ENCODE data around the gene SUPT3H. TPM values are rescaled to one million over a fixed set of nuclear protein-coding genes. Genes with fewer than 3 reads are reported as not detected.

The SUPT3H gene
- total RNA-seq, 1 donor from 2014 or later: 1.2 TPM

DNA sequence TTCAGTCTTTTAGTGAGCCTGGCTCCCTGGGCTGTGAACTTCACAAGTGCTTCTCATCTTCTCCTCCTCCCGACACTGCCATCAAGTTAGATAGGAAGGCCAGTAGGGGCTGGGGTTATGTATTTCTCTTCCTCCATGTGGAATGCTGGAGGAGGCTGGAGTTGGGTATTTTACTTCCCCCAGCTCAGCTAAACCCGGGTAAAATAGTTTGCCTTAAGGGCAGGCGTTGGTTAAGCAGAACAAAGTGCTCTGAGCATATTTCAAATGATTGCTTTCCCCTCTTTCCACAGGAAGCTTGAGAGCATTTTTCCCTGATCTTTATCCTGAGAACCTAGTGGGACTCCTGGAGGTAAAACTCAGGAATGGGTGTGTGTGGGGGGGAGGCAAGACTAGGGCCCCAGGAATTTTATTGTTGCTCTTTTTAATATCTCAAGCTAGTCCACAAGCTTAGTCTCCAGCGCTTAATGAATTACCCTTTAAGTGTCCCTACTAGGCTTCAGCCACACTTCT is 16.9 kb upstream of the SUPT3H start:
- no peak for DNase-seq (ENCODE audit: low spot score)
- no peak for ATAC-seq

DNA sequence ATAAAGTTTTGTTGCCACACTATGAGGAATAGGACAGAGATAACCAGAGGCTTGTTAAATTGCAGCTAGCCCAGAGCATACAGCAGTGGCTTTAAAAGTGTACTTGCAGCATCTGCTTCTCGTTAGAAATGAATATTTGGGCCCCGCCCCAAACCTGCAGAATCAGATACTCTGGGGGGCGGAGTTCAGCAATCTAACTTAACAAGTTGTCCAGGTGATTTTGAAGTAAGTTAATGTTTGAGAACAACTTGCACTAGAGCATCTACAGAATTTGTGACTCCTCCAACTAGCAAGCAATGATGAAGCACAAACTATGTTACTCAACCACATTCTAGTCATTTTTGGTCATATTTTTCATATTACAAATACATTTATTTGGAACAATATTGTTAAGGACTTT is 10.6 kb upstream of the SUPT3H start:
- ATAC-seq (no peak), DNase-seq (ENCODE audit: low spot score) (no peak)

DNA sequence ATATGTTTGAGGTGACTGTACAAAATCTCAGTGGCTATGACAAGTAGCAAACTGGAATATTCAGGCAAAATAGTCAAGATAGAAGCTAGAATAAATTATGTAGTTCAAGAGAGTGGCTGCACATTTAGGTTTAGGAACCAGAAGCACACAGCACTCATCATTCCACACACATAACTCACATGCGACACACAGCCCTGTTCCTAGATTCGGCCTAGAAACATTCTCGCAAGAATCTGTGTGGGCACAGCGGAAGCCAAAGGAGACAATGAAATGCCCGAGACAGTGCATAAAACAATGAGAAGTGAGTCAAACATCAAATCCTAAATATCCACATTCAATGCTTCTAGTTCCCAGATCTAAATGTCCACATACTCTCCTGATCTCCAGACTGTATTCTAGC is 9.5 kb upstream of the SUPT3H start:
- no peak for DNase-seq (ENCODE audit: low spot score)
- no peak for ATAC-seq

- DNase-seq (ENCODE audit: low spot score) (no peak), ATAC-seq (no peak)
These were observed 8.8 kb upstream of the SUPT3H start for GRCh38 chr6:45386501-45386900.

DNA sequence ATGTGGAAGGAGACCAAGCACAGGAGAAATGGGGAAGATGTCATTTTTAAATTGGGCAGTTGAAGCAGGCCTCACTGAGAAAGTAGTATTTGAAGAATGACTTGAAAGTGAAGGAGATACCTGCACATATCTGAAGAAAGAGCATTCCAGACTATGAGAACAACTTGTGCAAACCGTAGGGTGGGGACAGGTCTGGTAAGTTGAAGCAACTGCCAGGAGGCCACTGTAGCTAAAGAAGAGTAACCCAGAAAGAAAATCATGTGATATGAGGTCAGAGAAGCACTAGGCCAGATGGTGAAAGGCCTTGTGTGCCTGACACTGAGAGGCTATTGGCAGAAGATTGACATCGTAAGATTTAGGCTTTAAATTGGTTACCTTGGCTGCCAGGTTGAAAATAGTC is 4.7 kb upstream of the SUPT3H start:
- DNase-seq (ENCODE audit: low spot score) (no peak), ATAC-seq (no peak)

DNA sequence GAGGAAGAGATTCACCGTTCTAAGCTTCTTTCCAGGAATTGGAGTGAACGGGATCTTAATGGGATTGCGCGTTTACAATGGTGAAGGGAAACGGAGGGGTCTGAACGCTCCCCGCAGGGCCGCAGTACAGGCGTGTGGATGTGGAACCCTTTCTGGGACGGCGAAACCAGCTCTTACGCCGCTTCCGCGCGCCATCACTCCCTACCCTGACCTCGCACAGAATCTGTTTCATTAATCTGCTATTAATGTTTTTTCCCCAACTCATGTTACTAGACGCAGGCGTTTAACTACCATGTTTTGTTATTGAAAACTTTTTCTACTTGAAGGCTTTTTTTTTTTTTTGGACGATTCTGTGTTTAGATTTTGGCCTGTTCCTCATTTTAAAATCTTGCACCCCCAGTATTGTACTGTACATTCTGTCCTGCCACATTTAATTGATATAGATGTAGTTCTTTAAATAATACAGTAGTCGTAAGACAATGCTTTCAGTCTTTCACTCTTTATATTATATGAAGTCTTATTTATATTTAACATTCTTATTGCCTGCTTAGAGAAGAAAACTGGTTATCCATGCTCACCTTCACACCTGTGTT is 696 bp upstream of the SUPT3H start:
- DNase-seq (ENCODE audit: low spot score): no peak
- peak; percentile 55 for ATAC-seq

DNA sequence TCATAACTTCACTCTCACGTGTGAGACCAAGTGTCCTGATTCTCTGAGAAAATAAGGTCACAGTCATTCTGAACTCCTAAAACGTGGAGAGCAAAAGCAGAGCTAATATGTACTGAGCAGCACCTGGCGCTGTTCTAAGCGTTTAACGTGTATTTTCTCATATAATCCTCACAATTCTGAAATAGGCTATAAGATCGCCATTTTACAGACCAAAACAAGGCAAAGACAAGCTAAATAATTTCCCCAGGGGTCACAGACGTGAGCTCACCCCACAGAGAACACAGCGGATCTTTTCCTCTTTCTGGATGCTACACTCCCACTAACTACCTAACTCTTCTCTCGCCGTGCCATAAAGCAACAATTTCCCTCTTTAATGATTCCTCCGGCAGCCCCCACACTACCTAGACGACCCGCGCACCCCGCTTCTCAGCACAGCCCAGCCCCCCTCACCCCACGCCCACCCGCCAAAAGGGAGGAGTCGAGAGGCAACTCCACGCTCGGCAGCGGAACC is 636 bp downstream of the SUPT3H start:
- ATAC-seq: peak; percentile 17

DNA sequence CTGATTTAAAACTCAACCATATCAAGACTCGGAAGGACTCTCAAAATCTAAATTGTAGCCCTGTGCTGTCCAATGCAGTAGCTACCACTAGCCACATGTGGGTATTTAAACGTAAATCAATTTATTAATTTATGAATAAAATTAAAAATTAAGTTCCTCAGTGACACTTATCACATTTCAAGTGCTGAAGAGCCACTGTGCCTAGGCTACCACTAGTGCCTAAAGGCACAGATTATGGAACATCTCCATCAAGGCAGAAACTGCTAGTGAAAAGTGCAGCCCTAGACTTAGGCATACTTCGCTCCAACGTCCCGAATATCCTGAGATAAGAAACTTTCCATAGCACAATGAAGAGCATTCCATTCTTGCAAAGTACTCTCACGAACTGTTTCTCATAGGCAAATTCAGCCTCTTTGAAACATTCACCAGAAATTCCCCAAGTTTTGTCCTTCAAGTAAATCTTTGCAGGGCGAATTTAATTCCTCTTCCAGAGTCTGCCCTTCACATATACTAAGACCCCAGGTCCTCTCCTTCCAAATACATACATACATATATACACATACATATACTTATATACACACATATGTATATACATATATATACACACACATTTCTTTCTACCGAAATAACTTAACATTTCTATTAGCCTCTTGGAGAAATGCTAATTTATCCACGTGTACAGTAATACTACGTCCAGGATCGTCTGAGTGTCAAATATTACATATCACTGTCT is 1.3 kb downstream of the SUPT3H start:
- DNase-seq (ENCODE audit: low spot score) (no peak), ATAC-seq (no peak)

More for the DNA sequence above, 636 bp downstream of the SUPT3H start:
- DNase-seq (ENCODE audit: low spot score): no peak

DNA sequence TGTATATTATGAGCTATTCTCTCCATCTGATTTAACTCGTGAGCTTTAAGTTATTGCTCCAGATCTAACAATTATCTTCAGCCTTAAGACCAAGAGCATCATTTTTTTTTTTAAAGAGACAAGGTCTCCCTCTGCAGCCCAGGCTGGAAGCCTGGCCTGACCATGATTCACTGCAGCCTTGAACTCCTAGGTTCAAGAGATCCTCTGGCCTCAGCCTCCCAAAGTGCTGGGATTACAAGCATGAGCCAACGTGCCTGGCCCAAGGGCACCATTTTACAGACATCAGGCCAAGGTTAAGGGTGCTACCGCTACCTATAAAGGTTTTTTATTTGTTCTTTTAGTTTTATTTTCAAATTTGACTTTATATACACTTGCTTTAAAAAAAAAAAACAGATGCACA is 2.3 kb downstream of the SUPT3H start:
- DNase-seq (ENCODE audit: low spot score): no peak
- ATAC-seq: no peak

- no peak for ATAC-seq
- no peak for DNase-seq (ENCODE audit: low spot score)
These were observed 5.7 kb downstream of the SUPT3H start for GRCh38 chr6:45371924-45372573.

DNA sequence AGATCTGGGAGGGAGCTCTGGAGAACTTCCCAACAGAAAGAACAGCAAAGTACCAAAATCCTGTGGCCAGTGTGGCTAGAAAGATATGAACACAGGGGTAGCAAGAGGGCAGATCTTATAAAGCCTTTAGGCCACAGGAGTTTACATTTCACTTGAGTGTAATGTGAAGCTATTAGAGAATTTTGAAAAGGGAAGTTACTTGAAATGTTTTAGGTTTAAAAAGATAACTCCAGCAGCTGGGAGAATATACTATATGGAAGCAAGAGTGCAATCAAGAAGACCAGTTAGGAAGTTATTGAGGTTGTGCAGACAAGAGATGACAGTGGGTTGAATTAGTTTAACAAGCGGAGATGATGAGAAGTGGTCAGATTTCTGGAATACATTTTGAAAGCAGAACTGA is 7.9 kb downstream of the SUPT3H start:
- ATAC-seq (no peak), DNase-seq (ENCODE audit: low spot score) (no peak)

- no peak for ATAC-seq
- no peak for DNase-seq (ENCODE audit: low spot score)
These were observed 9.7 kb downstream of the SUPT3H start for GRCh38 chr6:45367999-45368398.

- DNase-seq (ENCODE audit: low spot score) (no peak), ATAC-seq (no peak)
These were observed 11.2 kb downstream of the SUPT3H start for GRCh38 chr6:45366534-45366933.

DNA sequence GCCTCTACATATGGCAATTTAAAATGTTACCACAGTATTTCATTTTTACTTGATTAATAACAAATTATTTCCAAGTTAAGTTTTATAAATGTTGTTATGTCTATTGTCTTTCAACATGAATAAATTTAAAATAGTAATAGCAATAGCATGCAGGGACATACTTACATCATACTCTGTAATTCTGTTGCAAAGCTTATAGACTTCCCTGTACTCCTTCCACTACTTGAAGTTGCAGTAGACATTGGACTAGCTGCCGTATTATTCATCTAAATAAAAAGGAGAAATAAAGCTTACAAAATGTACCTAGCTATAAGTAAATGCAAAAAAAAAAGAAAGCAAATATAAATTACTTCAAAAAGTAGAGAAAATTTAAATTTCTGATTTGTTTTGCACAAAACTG is 12.7 kb downstream of the SUPT3H start:
- no peak for DNase-seq (ENCODE audit: low spot score)
- no peak for ATAC-seq

GRCh38 chr6:45364466-45364865 is 13.3 kb downstream of the SUPT3H start:
- ATAC-seq: no peak
- no peak for DNase-seq (ENCODE audit: low spot score)

DNA sequence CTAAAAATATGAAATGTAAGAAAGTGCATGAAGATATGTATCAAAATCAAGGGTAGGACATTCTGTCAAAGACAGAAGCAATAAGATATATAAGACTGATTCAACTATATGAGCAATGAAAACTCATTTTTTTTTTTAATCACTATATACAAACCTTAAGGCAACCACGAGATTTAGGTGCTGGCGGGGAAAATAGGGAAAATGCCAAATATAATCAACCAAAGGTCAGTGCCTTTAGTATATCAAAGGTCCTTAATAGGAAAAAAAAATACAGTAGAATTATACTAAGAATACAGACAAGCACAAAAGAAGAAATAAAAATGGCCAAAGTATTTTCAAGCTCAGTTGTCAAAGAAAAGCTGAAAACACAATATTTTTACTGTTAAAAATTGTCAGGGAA is 24.1 kb downstream of the SUPT3H start:
- DNase-seq (ENCODE audit: low spot score) (no peak), ATAC-seq (peak; percentile 51)

GRCh38 chr6:45351667-45352066 is 26.1 kb downstream of the SUPT3H start:
- DNase-seq (ENCODE audit: low spot score): no peak

GRCh38 chr6:45351076-45351475 is 26.7 kb downstream of the SUPT3H start:
- DNase-seq (ENCODE audit: low spot score) (no peak), ATAC-seq (no peak)

More at GRCh38 chr6:45351667-45352066, 26.1 kb downstream of the SUPT3H start:
- ATAC-seq: no peak

- DNase-seq (ENCODE audit: low spot score) (no peak), ATAC-seq (no peak)
These were observed 27.5 kb downstream of the SUPT3H start for GRCh38 chr6:45350186-45350710.

DNA sequence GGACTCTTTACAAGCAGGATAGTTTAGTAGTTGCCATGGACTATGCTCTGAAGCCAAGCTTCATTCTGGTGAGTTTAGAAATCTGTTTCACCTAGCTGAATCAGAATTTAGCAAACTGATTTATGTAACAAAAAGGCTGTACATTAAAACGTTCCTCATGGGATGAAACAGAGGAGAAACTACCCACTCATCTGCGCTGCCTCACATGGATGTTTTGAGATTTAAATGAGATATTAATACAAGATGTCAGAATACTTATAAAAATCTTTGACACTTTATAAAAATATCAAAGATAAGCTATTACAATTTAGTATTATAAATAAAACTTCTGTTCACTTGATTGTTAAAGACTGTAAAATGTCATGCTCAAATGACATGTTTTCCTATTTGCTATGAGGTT is 32.8 kb downstream of the SUPT3H start:
- ATAC-seq: no peak

GRCh38 chr6:45328523-45328922 is 49.2 kb downstream of the SUPT3H start:
- ATAC-seq: no peak
- no peak for DNase-seq (ENCODE audit: low spot score)

More for the DNA sequence above, 32.8 kb downstream of the SUPT3H start:
- no peak for DNase-seq (ENCODE audit: low spot score)
